Esophagus muscularis mucosa (tissue), 4 donors: ENCODE measurements around the gene SKI.

Experiments
- EP300 ChIP-seq: sonication (generic); formaldehyde crosslinking; IDR thresholded peaks from one replicate; pipeline ENCODE4 v1.6.1; 2017; ENCODE audit warnings: antibody characterized with exemption
- POLR2A ChIP-seq: fragments of 450-650 bp; IDR thresholded peaks from one replicate; pipeline ENCODE4 v1.6.1; 2017; ENCODE audit warnings: antibody characterized with exemption, moderate library complexity, mild to moderate bottlenecking, low read depth
- POLR2AphosphoS5 ChIP-seq, 2 donors: sonication (generic); formaldehyde crosslinking; IDR thresholded peaks; one replicate each; pipeline ENCODE4 v1.6.1; 2017; ENCODE audit warnings: antibody characterized with exemption in 2 of 2
- TF ChIP-seq, protein P1 (sequence below), 3 experiments: fragments of 200-600 bp in 2 of 3; fragments of 450-650 bp in 1 of 3; sonication (generic) in 2 of 3; IDR thresholded peaks; one replicate each; pipeline ENCODE4 v1.5.1; 2017 to 2019; ENCODE audit warnings: antibody characterized with exemption in 3 of 3, mild to moderate bottlenecking in 2 of 3, moderate library complexity in 1 of 3

DNA sequence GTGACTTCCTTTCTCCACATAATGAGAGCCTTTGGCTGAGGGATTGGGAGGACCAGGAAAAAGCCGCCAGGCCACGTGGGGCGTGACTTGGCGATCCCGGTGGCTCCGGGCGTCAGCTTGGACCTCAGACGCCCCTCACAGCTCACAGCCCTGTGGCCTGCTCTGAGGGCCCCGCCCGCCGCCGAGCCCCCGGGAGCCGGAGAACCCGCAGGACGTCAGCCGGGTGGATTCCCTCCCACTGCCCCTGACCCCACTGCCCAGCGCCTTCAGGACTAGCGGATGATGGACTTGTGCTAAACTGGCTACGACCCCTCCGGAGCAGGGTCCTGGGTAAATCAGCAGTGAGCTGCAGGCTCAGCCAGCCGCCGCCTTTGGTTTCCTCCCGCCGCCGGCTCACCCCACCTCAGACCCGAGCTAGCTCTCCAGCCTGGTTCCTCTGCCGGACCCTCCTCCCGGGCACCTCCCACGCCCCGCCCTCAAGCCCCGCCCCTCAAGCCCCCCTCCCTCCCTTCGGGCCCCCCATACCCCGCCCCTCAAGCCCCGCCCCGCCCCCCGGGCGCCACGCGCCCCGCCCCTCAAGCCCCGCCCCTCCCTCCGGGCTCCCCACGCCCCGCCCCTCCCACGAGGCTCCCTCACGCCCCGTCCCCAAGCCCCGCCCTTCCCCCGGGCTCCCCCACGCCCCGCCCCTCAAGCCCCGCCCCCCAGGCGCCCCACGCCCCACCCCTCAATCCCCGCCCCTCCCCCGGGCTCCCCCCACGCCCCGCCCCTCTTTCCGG lies 23.5 kb upstream of the SKI start:
- TF ChIP-seq, protein P1, sequence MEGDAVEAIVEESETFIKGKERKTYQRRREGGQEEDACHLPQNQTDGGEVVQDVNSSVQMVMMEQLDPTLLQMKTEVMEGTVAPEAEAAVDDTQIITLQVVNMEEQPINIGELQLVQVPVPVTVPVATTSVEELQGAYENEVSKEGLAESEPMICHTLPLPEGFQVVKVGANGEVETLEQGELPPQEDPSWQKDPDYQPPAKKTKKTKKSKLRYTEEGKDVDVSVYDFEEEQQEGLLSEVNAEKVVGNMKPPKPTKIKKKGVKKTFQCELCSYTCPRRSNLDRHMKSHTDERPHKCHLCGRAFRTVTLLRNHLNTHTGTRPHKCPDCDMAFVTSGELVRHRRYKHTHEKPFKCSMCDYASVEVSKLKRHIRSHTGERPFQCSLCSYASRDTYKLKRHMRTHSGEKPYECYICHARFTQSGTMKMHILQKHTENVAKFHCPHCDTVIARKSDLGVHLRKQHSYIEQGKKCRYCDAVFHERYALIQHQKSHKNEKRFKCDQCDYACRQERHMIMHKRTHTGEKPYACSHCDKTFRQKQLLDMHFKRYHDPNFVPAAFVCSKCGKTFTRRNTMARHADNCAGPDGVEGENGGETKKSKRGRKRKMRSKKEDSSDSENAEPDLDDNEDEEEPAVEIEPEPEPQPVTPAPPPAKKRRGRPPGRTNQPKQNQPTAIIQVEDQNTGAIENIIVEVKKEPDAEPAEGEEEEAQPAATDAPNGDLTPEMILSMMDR (IDR thresholded peaks at IDR 0.05) = no peak
- TF ChIP-seq EP300 (no peak), POLR2A (peak; percentile 23), POLR2AphosphoS5 (IDR thresholded peaks at IDR 0.05) (peak; percentile 51 to 67)
